A673 (cell line): ENCODE results near the gene OLIG2. TPM values are rescaled to one million over a fixed set of nuclear protein-coding genes. Genes with fewer than 3 reads are reported as not detected.

Source experiments
- BruUV-seq: library from RNA; stranded (reverse); fragments of 400-500 nt; replicated peaks from 2 replicates; lab custom pipeline; 2021; lab: Mats Ljungman, UMichigan
- CTCF ChIA-PET: fragments of 300-600 bp; sonication (Branson Sonifier 250); formaldehyde crosslinking; loops from one replicate; lab custom pipeline; 2022; ENCODE audit warnings: antibody characterized with exemption; lab: Charles Lee
- POLR2A ChIA-PET: fragments of 300-600 bp; sonication (Branson Sonifier 250); formaldehyde crosslinking; loops from one replicate; lab custom pipeline; 2022; ENCODE audit warnings: antibody characterized with exemption; ENCODE audit not compliant: low non-redundant PET; lab: Charles Lee
- DNase-seq: peaks from one replicate; pipeline ENCODE4 v3.0.0-alpha.2; 2015; ENCODE audit warnings: low spot score
- H3K27ac ChIP-seq: fragments of 200-600 bp; sonication (generic); 2 replicates; pipeline ENCODE4 v1.5.1; 2016; ENCODE audit warnings: mixed run types, low read depth, mild to moderate bottlenecking, mixed read lengths, antibody characterized with exemption, low read length; ENCODE audit not compliant: poor library complexity, severe bottlenecking
- H3K27me3 ChIP-seq: fragments of 200-600 bp; sonication (generic); replicated peaks from 2 replicates; pipeline ENCODE4 v1.6.1; 2017; ENCODE audit warnings: mixed run types, low read depth, mild to moderate bottlenecking, mixed read lengths, antibody characterized with exemption, low read length; ENCODE audit not compliant: insufficient read depth, poor library complexity
- H3K36me3 ChIP-seq: fragments of 200-600 bp; sonication (generic); 2 replicates; pipeline ENCODE4 v1.6.1; 2016; ENCODE audit warnings: mixed run types, mild to moderate bottlenecking, mixed read lengths, antibody characterized with exemption, low read length; ENCODE audit not compliant: insufficient read depth, poor library complexity, severe bottlenecking
- H3K4me1 ChIP-seq: fragments of 200-600 bp; sonication (generic); 2 replicates; pipeline ENCODE4 v1.6.1; 2017; ENCODE audit warnings: mixed run types, mild to moderate bottlenecking, mixed read lengths, antibody characterized with exemption, low read length; ENCODE audit not compliant: insufficient read depth, poor library complexity, severe bottlenecking
- H3K4me3 ChIP-seq: fragments of 200-600 bp; sonication (generic); 2 replicates; pipeline ENCODE4 v1.5.1; 2016; ENCODE audit warnings: low read depth, mixed run types, mild to moderate bottlenecking, mixed read lengths, low read length; ENCODE audit not compliant: poor library complexity, severe bottlenecking
- H3K9me3 ChIP-seq: fragments of 200-600 bp; sonication (generic); 2 replicates; pipeline ENCODE4 v1.6.1; 2016; ENCODE audit warnings: mixed run types, low read depth, mild to moderate bottlenecking, mixed read lengths, antibody characterized with exemption, low read length; ENCODE audit not compliant: poor library complexity, severe bottlenecking
- CTCF ChIP-seq: fragments of 300-800, 200-600 bp; sonication (generic); conservative IDR thresholded peaks from 2 replicates; pipeline ENCODE4 v1.5.1; 2017; ENCODE audit warnings: low read depth, mild to moderate bottlenecking, antibody characterized with exemption, low read length, moderate library complexity, mixed read lengths
- EZH2 ChIP-seq: fragments of 200-600 bp; sonication (generic); IDR thresholded peaks from 2 replicates; pipeline ENCODE4 v1.6.1; 2017; ENCODE audit warnings: borderline replicate concordance, low read depth, mild to moderate bottlenecking, mixed read lengths, antibody characterized with exemption, low read length; ENCODE audit not compliant: poor library complexity, severe bottlenecking
- intact Hi-C: fragments of 100-400 bp; cut with micrococcal nuclease; formaldehyde crosslinking; loops from one replicate; pipeline ENCODE4 v1.10.0; 2022; ENCODE audit not compliant: unreplicated experiment
- total RNA-seq: library from RNA; stranded (reverse); gene quantifications from 2 replicates; pipeline ENCODE4 v1.2.3, GENCODE V29; 2021

OLIG2 gene
- total RNA-seq, 1 experiment from 2014 or later, result not detected

DNA sequence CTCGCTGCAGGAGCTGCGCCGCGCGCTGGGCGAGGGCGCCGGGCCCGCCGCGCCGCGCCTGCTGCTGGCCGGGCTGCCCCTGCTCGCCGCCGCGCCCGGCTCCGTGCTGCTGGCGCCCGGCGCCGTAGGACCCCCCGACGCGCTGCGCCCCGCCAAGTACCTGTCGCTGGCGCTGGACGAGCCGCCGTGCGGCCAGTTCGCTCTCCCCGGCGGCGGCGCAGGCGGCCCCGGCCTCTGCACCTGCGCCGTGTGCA lies 44.9 kb downstream of the OLIG2 start:
- POLR2A ChIA-PET, result no interaction called here
- no peak overlapping the region for H3K27ac ChIP-seq
- CTCF ChIA-PET, result no interaction called here

GRCh38 chr21:33070998-33071769 lies 45.4 kb downstream of the OLIG2 start:
- Histone ChIP-seq H3K27me3 (peaks cover 99% of the 10 kb centered on the region), H3K9me3 (peaks cover 8% of the 10 kb centered on the region), H3K36me3 (no peaks in the 10 kb centered on the region), H3K27ac (no peak overlapping the region), H3K4me1 (no peaks in the 10 kb centered on the region), H3K4me3 (peak overlapping the region; percentile 10)
- no peak for TF ChIP-seq CTCF
- peak; percentile 20 for TF ChIP-seq EZH2
- no TSS peak for BruUV-seq
- intact Hi-C loops, result no loop called here
- CTCF ChIA-PET, result no interaction called here
- no peak for DNase-seq
- POLR2A ChIA-PET, result no interaction called here

More for the DNA sequence above, 44.9 kb downstream of the OLIG2 start:
- intact Hi-C loops, result no loop called here
- TF ChIP-seq EZH2, result no peak
- no peak for TF ChIP-seq CTCF
- Histone ChIP-seq H3K4me3 (no peak overlapping the region), H3K9me3 (peaks cover 8% of the 10 kb centered on the region), H3K36me3 (no peaks in the 10 kb centered on the region), H3K27me3 (peaks cover 99% of the 10 kb centered on the region), H3K4me1 (no peaks in the 10 kb centered on the region)
- no peak for DNase-seq
- BruUV-seq, result no TSS peak

DNA sequence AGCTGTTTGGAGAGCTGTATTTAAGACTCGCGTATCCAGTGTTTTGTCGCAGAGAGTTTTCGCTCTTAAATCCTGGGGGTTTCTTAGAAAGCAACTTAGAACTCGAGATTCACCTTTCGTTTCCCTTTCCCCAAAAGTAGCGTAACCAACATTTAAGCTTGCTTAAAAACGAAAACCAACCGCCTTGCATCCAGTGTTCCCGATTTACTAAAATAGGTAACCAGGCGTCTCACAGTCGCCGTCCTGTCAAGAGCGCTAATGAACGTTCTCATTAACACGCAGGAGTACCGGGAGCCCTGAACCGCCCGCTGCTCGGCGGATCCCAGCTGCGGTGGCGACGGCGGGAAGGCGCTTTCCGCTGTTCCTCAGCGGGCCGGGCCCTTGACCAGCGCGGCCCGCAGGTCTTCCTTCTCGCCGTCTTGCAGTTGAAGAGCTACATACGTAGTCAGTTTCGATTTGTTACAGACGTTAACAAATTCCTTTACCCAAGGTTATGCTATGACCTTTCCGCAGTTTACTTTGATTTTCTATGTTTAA lies 46.1 kb downstream of the OLIG2 start:
- TF ChIP-seq EZH2 (peak; percentile 96), CTCF (no peak)
- H3K27ac ChIP-seq, result no peak overlapping the region
- intact Hi-C loops, result no loop called here
- H3K4me1 ChIP-seq, result no peaks in the 10 kb centered on the region
- H3K4me3 ChIP-seq, result peak overlapping the region; percentile 10
- H3K27me3 ChIP-seq, result peaks cover 99% of the 10 kb centered on the region
- CTCF ChIA-PET, result no interaction called here
- DNase-seq, result peak; percentile 10
- no peaks in the 10 kb centered on the region for H3K36me3 ChIP-seq
- POLR2A ChIA-PET, result no interaction called here
- BruUV-seq, result no TSS peak
- peaks cover 8% of the 10 kb centered on the region for H3K9me3 ChIP-seq
